Trophoblast cell (in vitro differentiated cells and primary cell): Measurements from ENCODE around the gene C3orf22.

ENCODE experiments used
- DNase-seq, 2 donors: peaks; one replicate each; pipeline ENCODE4 v3.0.0-alpha.2; 2016
- H2AFZ ChIP-seq: 2 replicates; pipeline ENCODE4 v1.6.1; 2013; ENCODE audit warnings: low read length, moderate library complexity, mild to moderate bottlenecking; ENCODE audit not compliant: insufficient read depth, poor library complexity
- H2AK5ac ChIP-seq: 2 replicates; pipeline ENCODE4 v1.6.1; 2013; ENCODE audit warnings: mild to moderate bottlenecking, low read length
- H2BK120ac ChIP-seq: 2 replicates; pipeline ENCODE4 v1.6.1; 2013; ENCODE audit warnings: low read length, mild to moderate bottlenecking, moderate library complexity; ENCODE audit not compliant: insufficient read depth, poor library complexity
- H2BK12ac ChIP-seq: 2 replicates; pipeline ENCODE4 v1.6.1; 2013; ENCODE audit warnings: mild to moderate bottlenecking, low read length, moderate library complexity
- H2BK5ac ChIP-seq: 2 replicates; pipeline ENCODE4 v1.6.1; 2013; ENCODE audit warnings: low read length, low read depth, moderate library complexity, mild to moderate bottlenecking; ENCODE audit not compliant: poor library complexity
- H3K14ac ChIP-seq: 2 replicates; pipeline ENCODE4 v1.6.1; 2013; ENCODE audit warnings: mild to moderate bottlenecking, low read length
- H3K18ac ChIP-seq: 2 replicates; pipeline ENCODE4 v1.6.1; 2013; ENCODE audit warnings: mild to moderate bottlenecking, low read length
- H3K23ac ChIP-seq: 2 replicates; pipeline ENCODE4 v1.6.1; 2013; ENCODE audit warnings: low read length
- H3K27ac ChIP-seq: 2 replicates; pipeline ENCODE4 v1.5.1; 2013; ENCODE audit warnings: low read depth, mild to moderate bottlenecking, inconsistent platforms, low read length, moderate library complexity
- H3K27me3 ChIP-seq: 2 replicates; pipeline ENCODE4 v1.6.1; 2013; ENCODE audit warnings: inconsistent platforms, mild to moderate bottlenecking, low read length, moderate library complexity; ENCODE audit not compliant: insufficient read depth
- H3K36me3 ChIP-seq, 2 experiments: 1 replicate in 1 of 2; 2 replicates in 1 of 2; pipeline ENCODE4 v1.6.1; 2013; ENCODE audit warnings: low read length in 2 of 2, mild to moderate bottlenecking in 2 of 2, moderate library complexity in 1 of 2; ENCODE audit not compliant: insufficient read depth in 2 of 2, control insufficient read depth in 1 of 2
- H3K4ac ChIP-seq: 2 replicates; pipeline ENCODE4 v1.6.1; 2013; ENCODE audit warnings: low read depth, mild to moderate bottlenecking, low read length, moderate library complexity
- H3K4me1 ChIP-seq, 2 experiments: 1 replicate in 1 of 2; 2 replicates in 1 of 2; pipeline ENCODE4 v1.6.1; 2013; ENCODE audit warnings: low read length in 2 of 2, mild to moderate bottlenecking in 2 of 2, moderate library complexity in 1 of 2; ENCODE audit not compliant: insufficient read depth in 2 of 2, control insufficient read depth in 1 of 2
- H3K4me2 ChIP-seq: 2 replicates; pipeline ENCODE4 v1.6.1; 2013; ENCODE audit warnings: inconsistent platforms, mild to moderate bottlenecking, low read length, moderate library complexity
- H3K4me3 ChIP-seq: 2 replicates; pipeline ENCODE4 v1.5.1; 2013; ENCODE audit warnings: mild to moderate bottlenecking, low read depth, low read length, inconsistent platforms
- H3K79me1 ChIP-seq: one replicate; pipeline ENCODE4 v1.6.1; 2013; ENCODE audit warnings: low read length
- H3K79me2 ChIP-seq: 2 replicates; pipeline ENCODE4 v1.6.1; 2013; ENCODE audit warnings: low read length, mild to moderate bottlenecking; ENCODE audit not compliant: control insufficient read depth, insufficient read depth, poor library complexity
- H3K9ac ChIP-seq: 2 replicates; pipeline ENCODE4 v1.6.1; 2013; ENCODE audit warnings: mild to moderate bottlenecking, low read length
- H3K9me3 ChIP-seq: 2 replicates; pipeline ENCODE4 v1.6.1; 2013; ENCODE audit warnings: low read depth, mild to moderate bottlenecking, control low read depth, inconsistent platforms, low read length; ENCODE audit not compliant: insufficient read depth
- H4K12ac ChIP-seq: 2 replicates; pipeline ENCODE4 v1.6.1; 2013; ENCODE audit warnings: low read depth, mild to moderate bottlenecking, low read length, moderate library complexity
- H4K8ac ChIP-seq: 2 replicates; pipeline ENCODE4 v1.6.1; 2013; ENCODE audit warnings: low read depth, mild to moderate bottlenecking, low read length, moderate library complexity
- H4K91ac ChIP-seq: one replicate; pipeline ENCODE4 v1.6.1; 2013; ENCODE audit warnings: low read depth, mild to moderate bottlenecking, low read length, moderate library complexity
- WGBS: extraction: QIAGEN DNeasy Blood & Tissue Kit; methylation state at CpG from one replicate; pipeline ENCODE4 v1.1.7; 2013; ENCODE audit warnings: missing lambda C conversion rate; ENCODE audit not compliant: insufficient read length, insufficient coverage; ENCODE audit errors: extremely low coverage; 5-methylcytosine and 5-hydroxymethylcytosine counted together

Gene C3orf22

GRCh38 chr3:126529585-126530170 is 29.1 kb downstream of the C3orf22 start:
- WGBS: no CpG with 5 or more reads among the region's 7 CpGs
- Histone ChIP-seq H4K91ac (no peak overlapping the region), H3K36me3 (no peaks in the 10 kb centered on the region)

GRCh38 chr3:126528800-126529541 is 29.8 kb downstream of the C3orf22 start:
- no peak overlapping the region for H3K18ac ChIP-seq
- H4K91ac ChIP-seq: no peak overlapping the region
- H2BK5ac ChIP-seq: no peak overlapping the region
- H3K9ac ChIP-seq: no peak overlapping the region
- H3K14ac ChIP-seq: no peak overlapping the region
- H3K4ac ChIP-seq: no peak overlapping the region
- no peaks in the 10 kb centered on the region for H3K79me1 ChIP-seq
- H3K79me2 ChIP-seq: no peaks in the 10 kb centered on the region
- H3K4me3 ChIP-seq: no peak overlapping the region
- no peak overlapping the region for H4K8ac ChIP-seq
- peaks cover under 1% of the 10 kb centered on the region for H3K27me3 ChIP-seq
- no peak overlapping the region for H3K23ac ChIP-seq
- H3K27ac ChIP-seq: no peak overlapping the region
- H2AFZ ChIP-seq: no peak overlapping the region
- no peak overlapping the region for H3K4me2 ChIP-seq
- H3K36me3 ChIP-seq: no peaks in the 10 kb centered on the region
- no peak overlapping the region for H2BK120ac ChIP-seq
- no CpG with 5 or more reads among the region's 14 CpGs for WGBS
- DNase-seq: peak in 1 of 2 donors; percentile 15
- no peak overlapping the region for H2AK5ac ChIP-seq
- no peak overlapping the region for H2BK12ac ChIP-seq
- H3K9me3 ChIP-seq: no peaks in the 10 kb centered on the region
- no peak overlapping the region for H4K12ac ChIP-seq
- H3K4me1 ChIP-seq: peaks cover 0 to 4% of the 10 kb centered on the region in 2 experiments

More at GRCh38 chr3:126529585-126530170, 29.1 kb downstream of the C3orf22 start:
- H3K79me1 ChIP-seq: no peaks in the 10 kb centered on the region
- H3K27ac ChIP-seq: no peak overlapping the region
- no peak overlapping the region for H3K18ac ChIP-seq
- H2AFZ ChIP-seq: no peak overlapping the region
- no peak overlapping the region for H3K4me2 ChIP-seq
- H3K4me1 ChIP-seq: no peaks in the 10 kb centered on the region
- no peak overlapping the region for H2BK12ac ChIP-seq
- no peak overlapping the region for H2AK5ac ChIP-seq
- H3K4me3 ChIP-seq: no peak overlapping the region
- no peak overlapping the region for H4K12ac ChIP-seq
- no peak overlapping the region for H3K4ac ChIP-seq
- H3K23ac ChIP-seq: no peak overlapping the region
- no peak overlapping the region for H3K9ac ChIP-seq
- H2BK120ac ChIP-seq: no peak overlapping the region
- H4K8ac ChIP-seq: no peak overlapping the region
- H3K79me2 ChIP-seq: no peaks in the 10 kb centered on the region
- no peak for DNase-seq
- no peak overlapping the region for H2BK5ac ChIP-seq
- no peaks in the 10 kb centered on the region for H3K27me3 ChIP-seq
- peaks cover 2% of the 10 kb centered on the region for H3K9me3 ChIP-seq
- H3K14ac ChIP-seq: no peak overlapping the region

- peaks cover 0 to 6% of the 10 kb centered on the region in 2 experiments for H3K4me1 ChIP-seq
- H3K14ac ChIP-seq: no peak overlapping the region
- no peak overlapping the region for H3K4me3 ChIP-seq
- no peaks in the 10 kb centered on the region for H3K79me1 ChIP-seq
- no peak overlapping the region for H3K27ac ChIP-seq
- no peak overlapping the region for H4K91ac ChIP-seq
- DNase-seq: no peak
- no peaks in the 10 kb centered on the region for H3K36me3 ChIP-seq
- no peak overlapping the region for H4K8ac ChIP-seq
- WGBS: no CpG with 5 or more reads among the region's 5 CpGs
- no peak overlapping the region for H2AK5ac ChIP-seq
- no peak overlapping the region for H3K4ac ChIP-seq
- no peak overlapping the region for H2BK5ac ChIP-seq
- no peak overlapping the region for H3K9ac ChIP-seq
- H2AFZ ChIP-seq: no peak overlapping the region
- H3K79me2 ChIP-seq: no peaks in the 10 kb centered on the region
- no peak overlapping the region for H4K12ac ChIP-seq
- H2BK12ac ChIP-seq: no peak overlapping the region
- peaks cover 6% of the 10 kb centered on the region for H3K27me3 ChIP-seq
- H3K9me3 ChIP-seq: no peaks in the 10 kb centered on the region
- no peak overlapping the region for H3K4me2 ChIP-seq
- H3K18ac ChIP-seq: no peak overlapping the region
- no peak overlapping the region for H3K23ac ChIP-seq
- no peak overlapping the region for H2BK120ac ChIP-seq
These were observed 30.3 kb downstream of the C3orf22 start for GRCh38 chr3:126528419-126528799.

GRCh38 chr3:126527455-126528211 is 31.1 kb downstream of the C3orf22 start:
- no peak overlapping the region for H2AFZ ChIP-seq
- no peak overlapping the region for H3K27ac ChIP-seq
- H3K18ac ChIP-seq: no peak overlapping the region
- H3K14ac ChIP-seq: no peak overlapping the region
- WGBS: no CpG with 5 or more reads among the region's 6 CpGs
- no peaks in the 10 kb centered on the region for H3K79me2 ChIP-seq
- no peak overlapping the region for H3K23ac ChIP-seq
- no peak overlapping the region for H3K4ac ChIP-seq
- no peaks in the 10 kb centered on the region for H3K36me3 ChIP-seq
- no peak overlapping the region for H3K9ac ChIP-seq
- no peak overlapping the region for H4K12ac ChIP-seq
- no peak overlapping the region for H4K8ac ChIP-seq
- no peaks in the 10 kb centered on the region for H3K79me1 ChIP-seq
- H3K27me3 ChIP-seq: peaks cover 12% of the 10 kb centered on the region
- H4K91ac ChIP-seq: no peak overlapping the region
- peaks cover 0 to 6% of the 10 kb centered on the region in 2 experiments for H3K4me1 ChIP-seq
- H2AK5ac ChIP-seq: no peak overlapping the region
- no peak overlapping the region for H2BK12ac ChIP-seq
- no peak overlapping the region for H3K4me2 ChIP-seq
- H3K4me3 ChIP-seq: no peak overlapping the region
- no peak for DNase-seq
- no peaks in the 10 kb centered on the region for H3K9me3 ChIP-seq
- H2BK5ac ChIP-seq: no peak overlapping the region
- no peak overlapping the region for H2BK120ac ChIP-seq
